GM21619 (cell line): Measurements from ENCODE around the gene DDX43.
"Not testable (repeated sequence)": the region's sequence is repeated elsewhere in the genome, so short reads cannot be mapped to it uniquely, and the experiment has no call there.

ENCODE experiments used
- ATAC-seq: cut with Tn5 transposase; IDR thresholded peaks from one replicate; pipeline ENCODE4 v1.9.1; 2021; ENCODE audit not compliant: unreplicated experiment

Gene DDX43

GRCh38 chr6:73388800-73389512 lies 5.7 kb upstream of the DDX43 start:
- ATAC-seq: peak; percentile 83

GRCh38 chr6:73389854-73390253 lies 4.8 kb upstream of the DDX43 start:
- ATAC-seq: no peak

GRCh38 chr6:73391675-73392074 lies 3.0 kb upstream of the DDX43 start:
- ATAC-seq: no peak

- not testable (repeated sequence) for ATAC-seq
Observed at GRCh38 chr6:73392188-73392587, 2.4 kb upstream of the DDX43 start.

GRCh38 chr6:73393278-73393677 lies 1.4 kb upstream of the DDX43 start:
- ATAC-seq: no peak

GRCh38 chr6:73395875-73396274 lies 1.2 kb downstream of the DDX43 start:
- no peak for ATAC-seq

- no peak for ATAC-seq
Observed at GRCh38 chr6:73400656-73401055, 6.0 kb downstream of the DDX43 start.

GRCh38 chr6:73409395-73409794 lies 14.8 kb downstream of the DDX43 start:
- no peak for ATAC-seq

- ATAC-seq: no peak
Observed at GRCh38 chr6:73413102-73413501, 18.5 kb downstream of the DDX43 start.

- no peak for ATAC-seq
Observed at GRCh38 chr6:73418081-73418741, 23.6 kb downstream of the DDX43 start.

- ATAC-seq: no peak
Observed at GRCh38 chr6:73421534-73421933, 26.9 kb downstream of the DDX43 start.

GRCh38 chr6:73435236-73435635 lies 40.6 kb downstream of the DDX43 start:
- ATAC-seq: no peak

- no peak for ATAC-seq
Observed at GRCh38 chr6:73443555-73443954, 48.9 kb downstream of the DDX43 start.

GRCh38 chr6:73451223-73452106 lies 56.8 kb downstream of the DDX43 start:
- ATAC-seq: peak; percentile 53

GRCh38 chr6:73452107-73452461 lies 57.5 kb downstream of the DDX43 start, which contains the start of gene CGAS:
CGAS (minus strand) TSS chr6:73452297; CDS start chr6:73452181, 116 bp downstream.
- ATAC-seq: peak; percentile 70

GRCh38 chr6:73455865-73456629 lies 61.4 kb downstream of the DDX43 start:
- no peak for ATAC-seq

- ATAC-seq: not testable (repeated sequence)
Observed at GRCh38 chr6:73459474-73459873, 64.8 kb downstream of the DDX43 start.

GRCh38 chr6:73460056-73460455 lies 65.4 kb downstream of the DDX43 start:
- no peak for ATAC-seq

- peak; percentile 97 for ATAC-seq
Observed at GRCh38 chr6:73461537-73462350, 67.1 kb downstream of the DDX43 start, which contains the start of gene MTO1. MTO1 (plus strand) TSS chr6:73461737; CDS start chr6:73461855, 118 bp downstream.
